AG04449 (cell line): ENCODE measurements around the gene PSAP.
"Not testable (repeated sequence)": the region's sequence is repeated elsewhere in the genome, so short reads cannot be mapped to it uniquely, and the experiment has no call there.

Experiments used
- CTCF ChIA-PET: fragments of 350-600 bp; formaldehyde crosslinking; extraction: SDS; loops from one replicate; lab custom pipeline; 2021; ENCODE audit warnings: antibody characterized with exemption; lab: Yijun Ruan, JAX
- POLR2A ChIA-PET: fragments of 400-600, 350-600 bp; formaldehyde crosslinking; extraction: SDS; loops from one replicate; lab custom pipeline; 2020; ENCODE audit warnings: antibody characterized with exemption, inconsistent platforms; lab: Yijun Ruan, JAX
- DNase-seq: peaks from one replicate; pipeline ENCODE4 v3.0.0-alpha.2; 2010; ENCODE audit warnings: low read depth, low spot score
- H3K4me3 ChIP-seq: 2 replicates; pipeline ENCODE4 v1.5.1; 2011; ENCODE audit warnings: low read depth, mild to moderate bottlenecking, control low read depth, low read length
- CTCF ChIP-seq: IDR thresholded peaks from one replicate; pipeline ENCODE4 v1.5.1; 2011; ENCODE audit warnings: mild to moderate bottlenecking, moderate library complexity, low read length, control low read depth, inconsistent platforms; ENCODE audit not compliant: insufficient read depth; ENCODE audit errors: missing control alignments

Gene PSAP

GRCh38 chr10:71860243-71861029 is 9.4 kb upstream of the PSAP start:
- TF ChIP-seq CTCF, result no peak
- peak; percentile 100 for DNase-seq
- no peak overlapping the region for H3K4me3 ChIP-seq
- CTCF ChIA-PET, result interaction anchor here (0.6 to 1.8 kb wide), 7 partner anchors 9 to 88 kb away, joined by 3 to 6 read pairs (median 4); partner anchors contain the start of genes PSAP and VSIR
- POLR2A ChIA-PET, result interaction anchor here (0.6 to 2.2 kb wide), 5 partner anchors 10 to 62 kb away, joined by 3 to 25 read pairs (median 7); partner anchors contain the start of gene PSAP

GRCh38 chr10:71857934-71858890 is 7.2 kb upstream of the PSAP start:
- POLR2A ChIA-PET, result no interaction called here
- no peak for TF ChIP-seq CTCF
- no peak overlapping the region for H3K4me3 ChIP-seq
- DNase-seq, result no peak
- CTCF ChIA-PET, result interaction anchor here (0.9 kb wide), 1 partner anchor 86 kb away, joined by 4 read pairs; no protein-coding TSS in a partner anchor

- DNase-seq, result no peak
- no peak overlapping the region for H3K4me3 ChIP-seq
- TF ChIP-seq CTCF, result no peak
- ChIA-PET POLR2A (no interaction called here), CTCF (no interaction called here)
Measured at GRCh38 chr10:71856619-71857018, 5.6 kb upstream of the PSAP start.

GRCh38 chr10:71854031-71854430 is 3.0 kb upstream of the PSAP start:
- ChIA-PET CTCF (interaction anchor here (1.0 to 2.1 kb wide), 2 partner anchors 16 to 43 kb away, joined by 4 read pairs; no protein-coding TSS in a partner anchor), POLR2A (interaction anchor here (0.7 kb wide), 1 partner anchor 38 kb away, joined by 3 read pairs; no protein-coding TSS in a partner anchor)
- no peak overlapping the region for H3K4me3 ChIP-seq
- TF ChIP-seq CTCF, result no peak
- no peak for DNase-seq

GRCh38 chr10:71852355-71852937 is 1.4 kb upstream of the PSAP start:
- TF ChIP-seq CTCF, result no peak
- CTCF ChIA-PET, result interaction anchor here (0.5 kb wide), 1 partner anchor 487 kb away, joined by 3 read pairs; no protein-coding TSS in a partner anchor
- POLR2A ChIA-PET, result no interaction called here
- no peak overlapping the region for H3K4me3 ChIP-seq
- DNase-seq, result no peak

GRCh38 chr10:71851465-71852095 is 529 bp upstream of the PSAP start:
- peak overlapping the region; percentile 32 for H3K4me3 ChIP-seq
- CTCF ChIA-PET, result interaction anchor here (0.6 to 2.4 kb wide), 4 partner anchors 8 to 45 kb away, joined by 3 to 14 read pairs (median 4); no protein-coding TSS in a partner anchor
- POLR2A ChIA-PET, result interaction anchor here (0.7 to 2.0 kb wide), 10 partner anchors 9 to 469 kb away, joined by 3 to 47 read pairs (median 3); partner anchors contain the start of gene VSIR
- not testable (repeated sequence) for DNase-seq
